Activated CD8-positive, alpha-beta memory T cell treated with anti-CD3 and anti-CD28 coated beads, Interleukin-2, amount 50 U/mL, for 48 hours (primary cell): Measurements from ENCODE around the gene GLIPR2.
"Not testable (repeated sequence)": the region's sequence is repeated elsewhere in the genome, so short reads cannot be mapped to it uniquely, and the experiment has no call there.

Source experiments
- DNase-seq: peaks from one replicate; pipeline ENCODE4 v3.0.0-alpha.2; 2020

GLIPR2 gene

DNA sequence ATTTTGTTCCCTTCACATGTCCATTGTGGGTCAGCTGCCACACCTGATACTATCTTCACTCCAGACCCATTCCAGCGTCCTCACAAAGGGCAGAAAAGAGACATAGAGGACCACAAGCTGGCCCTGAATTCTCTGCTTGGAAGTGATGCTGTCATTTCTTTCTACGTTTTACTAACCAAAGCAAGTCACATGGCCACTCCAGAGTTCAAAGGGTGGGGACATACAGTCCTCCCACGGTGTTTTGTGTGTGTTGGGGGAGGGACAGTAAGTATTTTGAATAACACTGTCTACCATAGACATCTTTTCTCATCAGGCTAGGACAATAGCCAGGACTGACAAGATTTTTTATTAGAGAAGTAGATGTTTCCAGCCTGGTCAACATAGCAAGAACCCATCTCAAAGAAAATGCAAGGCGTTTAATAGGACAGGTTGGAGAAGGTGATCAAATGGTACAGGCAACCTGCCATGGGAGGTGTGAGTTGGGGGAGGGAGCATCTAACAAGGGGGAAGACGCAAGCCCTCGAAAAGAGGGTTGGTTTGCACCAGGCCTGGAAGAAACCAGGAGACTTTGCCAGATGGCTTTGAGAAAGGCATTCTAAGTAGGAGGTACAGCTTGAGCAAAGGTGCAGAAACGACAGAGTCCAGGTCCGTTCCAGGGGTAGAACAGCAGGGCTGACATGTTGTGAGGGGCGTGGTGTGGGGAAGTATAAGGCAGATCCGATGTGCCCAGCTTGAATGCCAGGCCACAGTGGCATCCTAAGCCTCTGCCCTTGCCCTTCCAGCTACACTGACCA is 11.3 kb upstream of the GLIPR2 start:
- no peak for DNase-seq

DNA sequence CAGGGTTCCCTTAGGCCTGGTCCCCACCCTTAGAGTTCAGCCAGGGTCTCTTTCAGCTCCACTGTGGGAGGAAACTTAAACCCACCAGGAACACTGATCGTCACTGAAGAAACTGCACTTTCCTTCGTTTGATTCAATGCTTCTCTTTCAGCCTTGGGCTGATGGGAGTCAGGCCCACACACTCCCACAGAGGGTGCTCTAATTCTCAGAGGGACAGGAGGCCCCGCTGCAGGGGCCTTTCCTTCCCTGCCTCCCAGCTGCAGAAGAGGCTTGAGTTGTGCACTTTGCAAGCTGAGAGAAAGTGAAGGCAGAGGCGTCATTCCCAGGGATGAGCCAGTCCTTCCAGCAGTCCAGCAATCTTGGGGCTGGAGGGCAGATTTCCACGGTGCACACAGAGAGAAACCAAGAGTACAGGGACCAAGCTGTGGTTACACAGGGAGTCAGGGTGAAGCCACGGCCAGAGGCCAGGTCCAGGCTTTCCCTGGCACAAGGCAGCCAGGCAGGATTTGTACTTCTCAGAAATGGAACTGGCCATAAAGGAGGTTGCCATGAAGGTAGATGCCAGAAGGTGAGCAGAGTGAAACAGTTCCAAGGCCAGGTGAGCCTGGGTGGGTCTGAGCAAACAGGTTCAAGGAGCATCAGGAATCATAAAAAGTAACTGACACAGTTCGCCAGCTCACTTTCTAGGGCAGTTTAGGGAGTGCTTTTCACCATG is 10.4 kb upstream of the GLIPR2 start:
- no peak for DNase-seq

GRCh38 chr9:36127652-36128244 is 8.8 kb upstream of the GLIPR2 start:
- DNase-seq, result no peak

- no peak for DNase-seq
These were observed 8.2 kb upstream of the GLIPR2 start for GRCh38 chr9:36128349-36128748.

DNA sequence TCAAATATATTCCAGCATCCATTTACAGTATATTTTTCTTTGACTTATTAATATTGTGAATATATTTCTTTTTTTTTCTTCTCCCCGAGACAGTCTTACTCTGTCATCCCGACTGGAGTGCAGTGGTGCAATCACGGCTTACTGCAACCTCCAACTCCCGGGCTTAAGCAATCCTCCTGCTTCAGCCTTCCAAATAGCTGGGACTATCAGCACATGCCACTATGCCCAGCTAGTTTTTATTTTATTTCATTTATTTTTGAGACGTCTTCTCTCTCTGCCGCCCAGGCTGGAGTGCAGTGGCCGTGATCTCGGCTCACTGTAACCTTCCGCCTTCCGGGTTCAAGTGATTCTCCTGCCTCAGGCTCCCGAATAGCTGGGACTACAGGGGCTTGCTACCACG is 7.4 kb upstream of the GLIPR2 start:
- DNase-seq, result no peak

DNA sequence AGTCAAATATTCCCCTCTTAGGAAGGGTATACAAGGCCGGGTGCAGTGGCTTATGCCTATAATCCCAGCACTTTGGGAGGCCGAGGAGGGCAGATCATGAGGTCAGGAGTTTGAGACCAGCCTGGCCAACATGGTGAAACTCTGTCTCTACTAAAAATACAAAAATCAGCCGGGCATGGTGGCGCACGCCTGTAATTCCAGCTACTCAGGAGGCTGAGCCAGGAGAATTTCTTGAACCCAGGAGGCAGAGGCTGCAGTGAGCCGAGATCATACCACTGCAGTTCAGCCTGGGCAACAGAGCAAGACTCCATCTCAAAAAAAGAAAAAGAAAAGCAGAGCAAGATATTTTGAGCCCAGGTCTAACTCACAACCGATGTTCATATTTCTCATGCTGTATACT is 4.9 kb upstream of the GLIPR2 start:
- DNase-seq, result not testable (repeated sequence)

- no peak for DNase-seq
These were observed 4.4 kb upstream of the GLIPR2 start for GRCh38 chr9:36132086-36132485.

- no peak for DNase-seq
These were observed 1.6 kb upstream of the GLIPR2 start for GRCh38 chr9:36134761-36135505.

GRCh38 chr9:36135741-36136271 is 727 bp upstream of the GLIPR2 start:
- DNase-seq, result no peak

GRCh38 chr9:36136894-36137391 is 410 bp downstream of the GLIPR2 start:
- no peak for DNase-seq

- no peak for DNase-seq
These were observed 965 bp downstream of the GLIPR2 start for GRCh38 chr9:36137392-36138004.

DNA sequence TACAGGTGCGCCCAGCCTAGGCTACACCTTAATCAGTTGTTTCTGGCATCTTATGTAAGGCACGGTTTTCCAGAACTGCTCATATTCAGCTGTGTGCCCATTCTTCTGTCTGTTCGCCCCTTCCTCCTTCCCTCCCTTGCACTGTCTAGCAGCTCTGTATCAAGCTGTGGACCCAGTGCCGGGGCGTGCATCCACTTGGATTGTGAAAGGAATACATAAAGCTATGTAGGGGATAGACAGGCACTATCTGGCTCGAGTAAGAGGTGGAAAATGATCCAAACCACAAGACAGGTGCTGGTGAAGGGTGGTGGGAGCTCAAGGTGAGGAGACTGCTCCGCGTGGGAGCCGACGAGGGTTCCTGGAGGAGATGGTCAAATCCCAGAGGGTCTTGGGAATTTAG is 2.0 kb downstream of the GLIPR2 start:
- no peak for DNase-seq

DNA sequence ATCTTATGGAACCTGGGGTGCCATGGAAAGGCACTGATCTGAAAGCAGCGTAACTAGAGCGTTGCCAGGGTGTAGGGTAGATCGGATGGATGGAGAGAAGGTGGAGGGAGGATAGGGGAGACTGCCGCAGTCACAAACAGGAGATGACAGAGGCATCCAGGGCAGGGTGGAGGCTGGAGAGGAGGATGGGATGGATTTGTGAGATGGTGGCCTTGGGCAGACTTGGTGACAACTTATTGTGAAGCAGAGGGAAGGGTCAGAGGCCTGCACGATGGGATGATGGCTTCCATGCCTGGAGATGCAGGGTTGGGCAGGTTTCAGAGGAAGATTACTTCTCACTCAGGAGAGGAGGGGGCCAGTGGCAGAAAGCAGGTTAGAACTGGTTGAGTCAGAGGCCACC is 2.4 kb downstream of the GLIPR2 start:
- DNase-seq, result no peak

DNA sequence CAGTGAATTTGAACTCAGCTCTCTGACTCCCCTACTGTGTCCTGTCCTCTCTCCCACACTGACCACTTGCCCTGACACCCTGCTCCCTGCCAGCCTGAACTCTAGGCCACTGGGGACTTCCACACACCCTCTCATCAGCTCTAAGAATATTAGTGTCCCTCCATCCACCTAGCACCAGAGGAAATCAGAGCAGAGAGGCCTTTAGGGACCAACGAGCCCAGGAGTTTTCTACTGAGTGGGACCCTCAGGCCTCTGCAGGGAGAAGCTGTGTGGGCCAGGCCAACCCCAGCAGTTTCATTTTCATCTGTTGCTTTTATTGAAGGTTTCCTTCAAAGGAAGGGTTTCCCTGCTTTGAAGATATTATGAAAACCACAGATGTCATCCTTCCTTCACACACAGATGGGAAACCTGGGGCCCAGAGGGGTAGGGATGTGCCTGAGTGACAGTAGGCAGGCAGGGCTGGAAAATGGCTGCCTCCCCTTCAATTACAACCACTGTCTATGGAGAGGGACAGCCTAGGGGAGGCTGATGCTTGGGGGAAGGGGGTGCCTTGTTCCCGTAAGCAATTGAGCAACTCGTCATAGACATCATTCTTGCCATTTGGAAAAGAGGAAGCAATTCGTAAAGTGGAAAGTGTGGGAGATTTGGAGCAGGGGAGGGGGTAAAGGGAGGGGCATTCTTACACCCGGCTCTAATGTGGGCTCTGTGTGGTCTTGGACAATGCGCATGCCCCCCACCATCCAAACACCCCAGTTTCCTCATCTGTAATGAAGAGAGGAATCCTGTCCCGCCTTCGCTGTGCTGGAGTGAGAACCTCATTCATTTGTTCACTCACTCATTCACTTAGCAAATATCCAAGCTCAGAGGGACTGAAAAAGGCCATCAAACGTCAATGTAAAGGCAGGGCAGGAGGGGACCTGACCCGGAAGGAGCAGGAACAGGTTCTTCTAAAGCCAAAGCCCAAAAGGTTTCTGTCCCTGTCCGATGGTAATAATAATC is 3.9 kb downstream of the GLIPR2 start:
- DNase-seq, result no peak

- DNase-seq, result no peak
These were observed 4.8 kb downstream of the GLIPR2 start for GRCh38 chr9:36141288-36141687.

GRCh38 chr9:36141761-36142160 is 5.2 kb downstream of the GLIPR2 start:
- DNase-seq, result no peak

GRCh38 chr9:36142510-36143244 is 6.1 kb downstream of the GLIPR2 start:
- DNase-seq, result peak; percentile 57

- DNase-seq, result peak; percentile 50
These were observed 6.7 kb downstream of the GLIPR2 start for GRCh38 chr9:36143245-36143641.

DNA sequence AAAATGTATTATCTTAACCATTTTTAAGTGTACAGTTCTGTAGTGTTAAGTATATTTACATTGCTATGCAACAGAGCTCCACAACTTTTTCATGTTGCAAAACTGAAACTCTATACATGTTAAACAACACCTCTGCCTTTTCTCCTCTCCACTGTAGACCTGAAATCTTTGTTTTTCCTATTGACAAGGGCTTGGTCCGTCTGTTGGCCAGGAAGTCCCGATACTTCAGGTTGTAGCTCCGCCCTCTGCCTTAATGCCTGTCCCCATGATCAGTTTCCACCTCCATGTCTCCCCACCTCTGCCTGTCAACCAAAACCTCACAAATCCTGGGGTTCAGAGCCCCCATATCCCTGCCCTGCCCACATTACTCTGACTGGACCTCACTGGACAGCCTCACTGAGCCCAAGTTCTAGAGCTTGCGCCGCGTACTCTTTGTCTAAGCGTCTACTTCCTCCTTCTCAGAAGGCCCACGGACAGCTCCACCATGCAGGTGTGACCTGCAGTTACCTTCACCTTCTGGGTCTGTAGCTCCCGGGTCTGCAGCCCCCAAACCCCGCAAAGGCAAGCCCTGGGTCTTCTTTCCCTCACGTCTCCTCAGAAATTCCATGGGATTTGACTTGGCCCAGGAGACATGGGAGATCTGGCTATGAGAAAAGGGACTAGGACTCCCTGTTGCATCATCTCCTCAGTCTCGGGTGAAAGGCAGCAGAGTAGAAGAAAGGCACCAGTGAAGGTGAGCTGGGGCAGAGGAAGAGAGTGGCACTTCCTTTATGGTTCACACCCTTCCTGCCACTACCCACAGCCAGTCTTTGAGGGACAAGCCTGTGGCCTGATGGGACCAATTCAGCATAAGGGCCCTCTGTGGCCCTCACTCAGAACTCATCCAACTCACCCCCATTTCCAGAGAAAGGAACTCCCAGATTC is 8.0 kb downstream of the GLIPR2 start:
- DNase-seq, result peak; percentile 56
